ENCODE measurements around the gene NTSR1. TPM values are rescaled to one million over a fixed set of nuclear protein-coding genes. Genes with fewer than 3 reads are reported as not detected.

Gene NTSR1
- polyA plus RNA-seq (ENCODE audit: insufficient read length in 4 of 4): 1 to 10 TPM; 1.0 to 1.4 (median 1.2) TPM

DNA sequence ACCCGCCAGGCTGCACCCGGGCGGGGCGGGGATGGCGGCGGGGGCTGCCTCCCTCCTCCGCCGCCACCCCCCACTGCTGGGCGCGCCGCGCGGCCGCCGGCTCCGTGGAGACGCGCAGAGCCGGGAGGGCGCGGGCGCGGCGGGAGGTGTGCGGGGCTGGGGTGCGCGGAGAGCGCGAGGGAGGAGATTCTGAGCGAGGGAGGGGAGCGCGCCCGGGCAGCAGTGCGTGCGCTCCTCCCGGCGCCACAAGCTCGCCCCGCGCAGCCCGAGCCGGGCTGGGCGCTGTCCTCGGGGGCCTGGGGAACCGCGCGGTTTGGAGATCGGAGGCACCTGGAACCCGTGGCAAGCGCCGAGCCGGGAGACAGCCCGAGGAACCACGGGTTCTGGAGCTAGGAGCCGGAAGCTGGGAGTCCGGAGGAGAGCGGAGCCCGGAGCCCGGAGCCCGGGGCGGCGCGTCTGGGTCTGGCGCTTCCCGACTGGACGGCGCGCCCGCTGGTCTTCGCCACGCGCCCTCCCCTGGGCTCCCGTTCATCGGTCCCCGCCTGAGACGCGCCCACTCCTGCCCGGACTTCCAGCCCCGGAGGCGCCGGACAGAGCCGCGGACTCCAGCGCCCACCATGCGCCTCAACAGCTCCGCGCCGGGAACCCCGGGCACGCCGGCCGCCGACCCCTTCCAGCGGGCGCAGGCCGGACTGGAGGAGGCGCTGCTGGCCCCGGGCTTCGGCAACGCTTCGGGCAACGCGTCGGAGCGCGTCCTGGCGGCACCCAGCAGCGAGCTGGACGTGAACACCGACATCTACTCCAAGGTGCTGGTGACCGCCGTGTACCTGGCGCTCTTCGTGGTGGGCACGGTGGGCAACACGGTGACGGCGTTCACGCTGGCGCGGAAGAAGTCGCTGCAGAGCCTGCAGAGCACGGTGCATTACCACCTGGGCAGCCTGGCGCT, at the start of gene NTSR1:
Gene NTSR1, plus strand, starts transcription at position 246 of the 946 bp plus-strand sequence. Its CDS starts 372 bp downstream, at position 618.
- no peak for DNase-seq (ENCODE audit: low read depth in 4 of 4, low spot score in 3 of 4)

GRCh38 chr20:62659488-62660239, 49.0 kb upstream of the NTSR1 start:
- DNase-seq (ENCODE audit: low read depth in 4 of 4, low spot score in 3 of 4): no peak

- no peak for DNase-seq (ENCODE audit: low read depth in 4 of 4, low spot score in 3 of 4)
These were observed 48.4 kb upstream of the NTSR1 start for GRCh38 chr20:62660240-62660615.

DNA sequence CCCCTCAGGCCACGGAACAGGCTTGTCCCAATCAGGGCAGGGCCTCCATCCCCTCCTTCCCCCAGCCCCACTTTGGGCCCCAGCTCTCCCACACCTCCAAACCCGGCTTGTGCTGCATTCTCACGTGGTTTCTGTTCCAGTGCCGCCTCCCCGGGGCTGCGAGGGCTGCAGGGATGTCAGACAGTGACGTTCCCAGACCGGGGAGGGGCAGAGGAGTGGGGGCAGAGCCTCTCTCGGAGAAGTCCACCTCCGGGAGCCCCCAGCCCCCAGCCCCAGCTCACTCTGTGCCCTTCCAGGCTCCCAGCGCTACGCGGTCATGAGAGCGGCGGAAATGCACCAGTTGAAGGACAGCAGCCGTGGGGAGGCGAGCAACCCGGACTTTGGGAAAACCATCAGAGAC, 47.9 kb upstream of the NTSR1 start:
- no peak for DNase-seq (ENCODE audit: low read depth in 4 of 4, low spot score in 3 of 4)

DNA sequence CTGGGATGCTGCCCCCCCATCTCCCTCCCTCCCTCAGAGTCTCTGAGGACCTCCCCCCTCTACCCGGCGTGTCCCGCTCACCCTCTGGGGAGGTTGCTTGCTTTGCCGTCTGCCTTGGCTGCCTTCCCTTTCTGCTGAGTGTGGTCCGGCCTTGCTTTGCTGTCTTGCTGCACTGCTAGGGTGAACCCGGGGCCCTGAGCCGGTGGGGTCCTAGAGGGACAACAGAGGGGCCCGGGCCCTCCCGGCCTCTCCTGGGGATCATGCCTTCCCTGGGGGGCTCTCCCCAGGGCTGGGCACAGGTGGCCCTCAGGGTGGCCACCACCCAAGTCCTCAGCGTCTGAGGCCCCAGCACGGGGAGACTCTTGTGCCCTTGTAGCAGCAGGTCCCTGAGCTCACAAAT, 47.0 kb upstream of the NTSR1 start:
- no peak for DNase-seq (ENCODE audit: low read depth in 4 of 4, low spot score in 3 of 4)

GRCh38 chr20:62662422-62662821, 46.2 kb upstream of the NTSR1 start:
- no peak for DNase-seq (ENCODE audit: low read depth in 4 of 4, low spot score in 3 of 4)

DNA sequence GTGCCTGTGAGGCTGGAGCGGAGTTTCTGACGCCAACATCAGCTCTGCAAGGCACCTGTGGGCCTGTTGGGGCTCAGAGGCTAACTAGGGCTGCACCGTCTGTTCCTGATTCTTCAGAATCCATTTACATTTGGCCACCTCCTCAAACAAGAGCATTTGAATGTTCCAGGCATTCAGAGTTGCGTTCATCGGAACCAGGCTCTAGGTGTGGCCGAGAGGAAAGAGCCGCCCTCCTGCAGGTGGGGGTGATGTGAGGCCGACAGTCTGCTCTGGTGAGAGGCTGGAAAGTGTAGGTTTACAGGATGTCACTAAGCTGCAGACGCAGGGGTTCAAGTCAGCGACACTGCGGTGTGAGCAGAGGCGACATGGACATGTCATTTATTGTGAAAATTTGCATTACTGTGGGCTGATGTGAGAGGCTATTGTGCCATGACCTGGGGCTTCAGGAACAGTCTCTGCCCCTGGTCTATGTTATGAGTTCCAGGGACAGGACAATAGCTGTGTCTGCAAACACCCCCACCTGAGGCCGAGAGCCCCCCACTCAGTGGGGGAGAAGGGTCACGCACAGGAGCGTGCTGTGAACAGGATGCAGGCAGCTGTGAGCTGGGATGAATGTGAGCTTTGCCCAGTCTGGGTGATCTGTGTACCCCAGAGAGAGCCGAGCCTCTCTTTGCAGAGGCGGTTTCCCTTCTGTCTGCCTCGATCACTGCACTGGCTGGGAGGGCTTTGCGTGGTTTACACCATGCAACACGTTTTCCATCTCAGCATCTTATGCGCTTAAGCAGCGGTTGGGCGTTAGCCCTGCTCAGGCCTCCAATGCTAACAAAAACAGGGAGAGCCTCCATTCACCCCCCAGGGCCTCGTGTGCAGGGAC, 45.3 kb upstream of the NTSR1 start:
- no peak for DNase-seq (ENCODE audit: low read depth in 4 of 4, low spot score in 3 of 4)

DNA sequence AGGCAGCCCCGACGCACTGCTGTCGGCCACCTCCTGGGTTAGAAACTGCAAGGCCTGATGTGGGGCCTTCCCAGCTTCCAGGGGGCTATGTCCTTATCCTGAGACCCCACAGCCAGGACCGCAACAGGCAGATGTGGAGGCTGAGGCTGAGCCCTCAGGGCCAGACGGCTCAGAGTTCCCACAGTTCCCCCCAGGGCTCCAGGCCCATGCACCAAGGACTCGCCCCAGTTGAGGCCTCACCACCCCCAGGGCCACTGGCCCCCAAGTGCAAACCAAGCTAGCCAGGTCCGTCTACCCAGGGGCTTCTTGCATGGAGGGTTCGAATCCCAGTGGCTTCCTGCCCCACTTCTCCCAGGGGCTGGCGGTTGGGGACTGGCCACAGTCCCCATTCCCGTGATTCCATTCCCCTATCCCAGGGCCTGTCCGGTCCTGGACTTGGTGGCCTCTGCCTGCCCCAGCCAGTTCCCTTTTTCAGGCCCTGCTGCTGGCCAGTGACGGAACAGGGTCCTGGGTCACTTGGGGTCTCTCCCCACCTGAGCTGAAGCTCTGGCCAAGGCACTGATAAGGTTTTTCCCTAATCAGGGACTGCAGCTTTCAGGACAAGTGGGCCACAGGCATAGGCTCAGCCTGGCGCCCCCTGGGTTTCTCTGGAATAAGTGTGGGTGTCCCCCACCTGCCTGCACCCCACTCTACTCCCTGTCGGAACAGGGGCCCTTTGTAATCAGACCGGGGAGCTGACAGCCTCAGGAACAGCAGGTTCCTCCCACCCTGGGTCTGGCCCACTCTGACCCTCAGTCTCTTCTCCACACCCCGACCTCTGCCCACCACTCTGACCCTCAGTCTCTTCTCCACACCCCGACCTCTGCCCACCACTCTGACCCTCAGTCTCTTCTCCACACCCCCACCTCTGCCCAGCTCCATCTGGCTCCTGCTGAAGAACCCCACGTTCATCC, 44.3 kb upstream of the NTSR1 start:
- no peak for DNase-seq (ENCODE audit: low read depth in 4 of 4, low spot score in 3 of 4)

DNA sequence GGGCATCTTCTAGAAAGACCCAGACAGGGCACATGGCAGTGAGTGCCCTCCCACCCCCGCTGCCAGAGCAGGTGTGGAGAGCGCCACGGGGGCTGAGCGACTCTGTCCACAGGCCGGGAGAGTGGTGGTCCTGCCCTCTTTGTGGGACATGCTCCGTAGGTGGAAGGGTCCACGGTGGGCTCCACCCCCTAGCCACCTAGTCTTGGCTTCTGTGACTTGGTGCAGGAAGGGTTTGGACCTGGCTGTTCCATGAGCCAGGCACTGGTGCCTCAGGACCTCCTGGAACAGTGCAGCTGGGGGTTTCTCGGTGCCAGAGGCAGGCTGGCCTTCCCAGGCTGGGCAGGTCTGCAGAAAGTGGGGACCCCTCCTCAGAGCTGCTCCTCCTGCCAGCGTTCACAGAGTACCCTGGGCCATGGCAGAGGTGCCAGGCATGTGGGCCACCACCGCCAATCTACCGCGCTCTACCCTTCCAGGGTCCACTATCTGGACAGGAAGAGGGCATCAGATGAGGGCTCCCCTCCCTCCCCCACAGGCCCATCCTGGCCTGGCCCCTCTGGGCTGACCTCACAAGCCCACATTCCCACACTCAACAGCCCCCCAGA, 43.4 kb upstream of the NTSR1 start:
- no peak for DNase-seq (ENCODE audit: low read depth in 4 of 4, low spot score in 3 of 4)

DNA sequence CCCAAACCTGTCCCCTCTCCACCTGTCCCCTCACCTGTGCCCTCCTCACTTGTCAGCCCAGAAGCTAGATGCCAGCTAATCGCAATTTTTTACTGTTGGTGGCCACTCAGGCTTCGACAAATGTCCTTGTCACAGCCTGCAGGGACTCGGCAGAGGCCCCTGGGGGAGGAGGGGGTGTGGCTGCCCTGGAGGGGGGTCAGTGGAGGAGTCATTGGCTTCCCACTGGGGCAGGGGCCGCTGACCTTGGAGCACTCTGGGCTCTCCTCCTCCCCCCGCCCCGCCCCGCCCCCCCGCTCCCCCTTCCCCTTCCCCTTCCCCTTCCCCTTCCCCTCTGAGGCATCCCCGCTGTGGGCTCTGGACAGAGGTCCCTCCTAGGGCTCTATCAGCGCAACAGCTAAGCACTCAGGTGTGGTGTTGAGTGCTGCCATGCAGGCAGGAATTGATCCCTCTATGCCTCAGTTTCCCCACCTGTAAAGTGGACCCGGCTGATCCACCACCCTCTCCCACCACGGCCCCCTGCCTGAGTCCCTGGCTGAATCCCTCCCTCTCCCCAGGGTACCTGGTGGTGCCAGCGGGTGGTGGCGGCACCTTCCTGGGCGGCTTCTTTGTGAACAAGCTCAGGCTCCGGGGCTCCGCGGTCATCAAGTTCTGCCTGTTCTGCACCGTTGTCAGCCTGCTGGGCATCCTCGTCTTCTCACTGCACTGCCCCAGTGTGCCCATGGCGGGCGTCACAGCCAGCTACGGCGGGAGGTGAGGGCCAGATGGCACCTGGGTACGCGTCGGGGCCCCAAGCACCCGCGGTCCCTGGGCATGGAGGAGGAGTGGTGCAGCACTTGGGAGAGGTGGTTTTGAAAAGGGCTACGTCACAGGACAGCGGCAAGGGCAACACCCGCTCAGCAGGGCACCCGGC, 42.6 kb upstream of the NTSR1 start:
- DNase-seq (ENCODE audit: low read depth in 4 of 4, low spot score in 3 of 4): no peak

DNA sequence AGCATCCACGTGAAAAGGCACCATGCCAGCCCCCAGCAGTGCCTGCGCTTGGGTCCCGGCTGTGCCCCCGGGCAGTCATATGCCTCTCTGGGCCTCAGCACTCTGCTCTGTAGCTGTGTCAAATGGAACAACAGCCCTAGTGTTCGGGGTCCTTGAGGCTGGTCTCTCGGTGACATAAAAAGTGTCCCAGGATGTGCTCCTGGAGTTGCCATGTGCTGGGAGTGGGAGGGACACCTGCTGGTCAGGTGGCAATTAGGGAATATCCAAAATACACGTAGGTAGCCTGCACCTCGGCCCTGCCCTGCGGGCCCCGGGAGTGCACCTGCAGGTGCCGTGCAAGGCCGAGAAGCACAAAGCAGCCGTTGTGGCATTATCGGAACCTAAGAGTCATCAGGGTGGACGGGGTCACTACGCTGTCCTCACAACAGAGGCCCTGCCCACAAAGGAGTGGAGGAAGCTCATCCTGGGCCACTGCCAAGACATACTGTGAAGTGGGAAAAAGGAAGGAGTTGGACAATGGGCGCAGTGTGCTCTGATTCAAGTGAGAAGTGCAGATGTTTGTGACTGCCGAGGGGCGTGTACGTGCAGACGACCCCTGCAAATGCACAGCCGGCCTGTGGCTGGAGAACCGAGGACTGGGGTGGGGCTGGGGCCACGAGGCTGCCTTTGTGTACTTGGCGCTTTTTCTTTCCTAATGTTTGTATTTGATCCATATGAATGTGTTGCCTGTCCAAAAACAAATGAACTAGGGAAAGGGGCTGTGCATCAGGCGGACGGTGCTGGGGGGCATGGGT, 41.7 kb upstream of the NTSR1 start:
- no peak for DNase-seq (ENCODE audit: low read depth in 4 of 4, low spot score in 3 of 4)

GRCh38 chr20:62667530-62668440, 40.9 kb upstream of the NTSR1 start:
- DNase-seq (ENCODE audit: low read depth in 4 of 4, low spot score in 3 of 4): no peak

- DNase-seq (ENCODE audit: low read depth in 4 of 4, low spot score in 3 of 4): peak; percentile 54 to 75 (median 66)
These were observed 40.1 kb upstream of the NTSR1 start for GRCh38 chr20:62668441-62669027.

DNA sequence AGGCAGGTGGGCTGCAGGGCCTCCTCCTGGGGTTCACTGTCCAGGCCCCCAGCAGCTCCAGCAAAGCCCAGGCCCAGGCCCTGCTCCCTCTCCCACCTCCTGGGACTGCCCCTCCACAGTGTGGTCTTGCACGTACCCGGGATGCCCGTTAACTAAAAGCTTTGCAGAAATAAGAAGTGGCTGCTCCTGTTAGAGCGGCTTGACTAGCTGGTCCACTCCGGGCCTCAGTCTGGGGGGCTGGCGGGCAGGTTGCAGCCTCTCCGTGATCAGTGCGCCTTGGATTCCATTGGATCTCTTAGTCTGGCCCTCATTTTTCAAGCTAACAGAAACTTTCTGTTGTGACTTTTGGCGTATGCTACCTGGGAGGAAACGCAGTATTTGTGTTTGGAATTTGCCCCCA, 39.4 kb upstream of the NTSR1 start:
- DNase-seq (ENCODE audit: low read depth in 4 of 4, low spot score in 3 of 4): no peak

- no peak for DNase-seq (ENCODE audit: low read depth in 4 of 4, low spot score in 3 of 4)
These were observed 38.5 kb upstream of the NTSR1 start for GRCh38 chr20:62670156-62670555.

DNA sequence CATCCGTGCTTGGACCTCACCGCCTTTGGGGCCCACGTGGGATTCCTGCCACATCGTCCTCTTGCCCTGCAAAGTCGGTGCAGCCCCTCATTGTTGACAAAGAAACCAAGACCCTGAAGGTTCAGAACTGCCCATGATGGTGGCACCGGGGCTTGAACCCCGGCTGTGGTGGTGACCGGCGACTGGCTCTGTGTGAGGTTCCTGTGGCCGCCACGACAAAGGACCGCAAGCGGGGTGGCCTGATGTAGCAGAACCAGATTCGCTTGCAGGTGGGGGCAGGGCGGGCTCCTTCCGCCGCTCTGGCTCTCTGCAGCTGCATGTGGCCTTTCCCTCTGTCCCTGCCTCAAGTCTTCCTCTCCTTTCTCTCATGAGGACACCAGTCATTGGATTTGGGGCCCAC, 37.6 kb upstream of the NTSR1 start:
- no peak for DNase-seq (ENCODE audit: low read depth in 4 of 4, low spot score in 3 of 4)
